ENCODE data around the gene HRAS. TPM values are rescaled to one million over a fixed set of nuclear protein-coding genes. Genes with fewer than 3 reads are reported as not detected.

The HRAS gene
- total RNA-seq, 1 experiment from 2014 or later = 128 TPM

DNA sequence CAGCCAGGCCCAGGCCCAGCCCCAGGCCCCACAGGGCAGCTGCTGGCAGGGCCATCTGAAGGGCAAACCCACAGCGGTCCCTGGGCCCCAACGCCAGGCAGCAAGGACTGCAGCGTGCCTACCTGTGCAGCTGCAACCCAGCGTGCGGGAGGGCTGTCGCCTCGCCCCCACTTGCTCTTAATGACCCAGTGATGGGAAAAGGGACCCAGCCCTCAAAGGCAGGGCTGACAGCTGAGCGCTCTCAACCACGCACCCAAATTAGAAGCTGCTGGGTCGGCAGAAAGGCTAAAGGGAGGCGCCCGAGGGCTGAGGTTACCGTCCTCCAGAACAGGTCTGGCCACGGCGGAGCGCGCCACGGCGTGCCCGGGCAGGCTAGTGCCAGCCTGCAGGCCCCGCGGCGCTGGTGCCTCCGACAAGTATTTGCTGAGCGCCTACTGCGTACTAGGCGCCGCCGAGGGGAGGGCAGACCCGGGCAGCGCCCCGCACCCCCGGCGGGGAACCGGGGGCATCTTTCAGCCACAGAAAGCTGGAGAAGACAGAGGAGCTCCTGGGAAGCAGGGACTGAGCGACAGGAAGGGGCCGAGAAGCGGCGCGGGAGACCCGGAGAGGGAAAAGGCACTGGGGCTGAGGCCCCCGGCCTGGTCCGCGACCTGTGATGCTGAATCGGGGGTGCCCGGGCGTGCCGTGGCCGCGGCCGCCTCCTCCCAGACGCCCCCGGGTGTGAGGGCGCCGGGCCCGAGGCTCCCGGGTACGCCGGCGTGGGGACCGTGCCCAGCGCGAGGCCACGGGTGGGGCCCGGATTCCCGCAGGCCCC lies 773 bp downstream of the HRAS start:
- peak overlapping the region; percentile 89 for H3K4me3 ChIP-seq (ENCODE audit: low read length)
- no peaks in the 10 kb centered on the region for H3K9me3 ChIP-seq (ENCODE audit: low read length)
- no TSS peak for BruUV-seq (replicated peaks)
- H3K9me2 ChIP-seq (replicated peaks; ENCODE audit: low read length) = no peaks in the 10 kb centered on the region
- TF ChIP-seq, protein P1, sequence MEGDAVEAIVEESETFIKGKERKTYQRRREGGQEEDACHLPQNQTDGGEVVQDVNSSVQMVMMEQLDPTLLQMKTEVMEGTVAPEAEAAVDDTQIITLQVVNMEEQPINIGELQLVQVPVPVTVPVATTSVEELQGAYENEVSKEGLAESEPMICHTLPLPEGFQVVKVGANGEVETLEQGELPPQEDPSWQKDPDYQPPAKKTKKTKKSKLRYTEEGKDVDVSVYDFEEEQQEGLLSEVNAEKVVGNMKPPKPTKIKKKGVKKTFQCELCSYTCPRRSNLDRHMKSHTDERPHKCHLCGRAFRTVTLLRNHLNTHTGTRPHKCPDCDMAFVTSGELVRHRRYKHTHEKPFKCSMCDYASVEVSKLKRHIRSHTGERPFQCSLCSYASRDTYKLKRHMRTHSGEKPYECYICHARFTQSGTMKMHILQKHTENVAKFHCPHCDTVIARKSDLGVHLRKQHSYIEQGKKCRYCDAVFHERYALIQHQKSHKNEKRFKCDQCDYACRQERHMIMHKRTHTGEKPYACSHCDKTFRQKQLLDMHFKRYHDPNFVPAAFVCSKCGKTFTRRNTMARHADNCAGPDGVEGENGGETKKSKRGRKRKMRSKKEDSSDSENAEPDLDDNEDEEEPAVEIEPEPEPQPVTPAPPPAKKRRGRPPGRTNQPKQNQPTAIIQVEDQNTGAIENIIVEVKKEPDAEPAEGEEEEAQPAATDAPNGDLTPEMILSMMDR (conservative IDR thresholded peaks at IDR 0.05; ENCODE audit: low read depth, low read length) = no peak
- TF ChIP-seq EZH2 (IDR thresholded peaks at IDR 0.05; ENCODE audit: low read length, unreplicated experiment) (no peak), EZH2phosphoT487 (IDR thresholded peaks at IDR 0.05; ENCODE audit: borderline replicate concordance, low read length) (no peak)
- no peaks in the 10 kb centered on the region for H3F3A ChIP-seq (ENCODE audit: low read length, unreplicated experiment)
- ATAC-seq (peak; percentile 8; the same call in 1 of the 2 replicates), DNase-seq (peak; percentile 42)
- no peaks in the 10 kb centered on the region for H3K27me3 ChIP-seq (ENCODE audit: low read length)
- peak overlapping the region; percentile 80 for H3K9ac ChIP-seq (ENCODE audit: low read length)
- ChIA-PET POLR2A (ENCODE audit: unreplicated experiment) (no interaction called here), CTCF (no interaction called here)
- H3K79me2 ChIP-seq (ENCODE audit: low read length) = peaks cover 16% of the 10 kb centered on the region
- peaks cover 4% of the 10 kb centered on the region; the same call in 1 of the 2 replicates for H4K20me1 ChIP-seq (ENCODE audit: low read length)
- peaks cover 17% of the 10 kb centered on the region for H3K4me1 ChIP-seq (ENCODE audit: insufficient read depth, low read length)
- H3K27ac ChIP-seq (ENCODE audit: low read length) = no peak overlapping the region
- peak overlapping the region; percentile 92 for H3K4me2 ChIP-seq (ENCODE audit: low read length)
- H2AFZ ChIP-seq (ENCODE audit: low read length) = peak overlapping the region; percentile 59
- intact Hi-C loops (cut with micrococcal nuclease) = no loop called here
- no peaks in the 10 kb centered on the region for H3K36me3 ChIP-seq (ENCODE audit: low read depth, low read length)

DNA sequence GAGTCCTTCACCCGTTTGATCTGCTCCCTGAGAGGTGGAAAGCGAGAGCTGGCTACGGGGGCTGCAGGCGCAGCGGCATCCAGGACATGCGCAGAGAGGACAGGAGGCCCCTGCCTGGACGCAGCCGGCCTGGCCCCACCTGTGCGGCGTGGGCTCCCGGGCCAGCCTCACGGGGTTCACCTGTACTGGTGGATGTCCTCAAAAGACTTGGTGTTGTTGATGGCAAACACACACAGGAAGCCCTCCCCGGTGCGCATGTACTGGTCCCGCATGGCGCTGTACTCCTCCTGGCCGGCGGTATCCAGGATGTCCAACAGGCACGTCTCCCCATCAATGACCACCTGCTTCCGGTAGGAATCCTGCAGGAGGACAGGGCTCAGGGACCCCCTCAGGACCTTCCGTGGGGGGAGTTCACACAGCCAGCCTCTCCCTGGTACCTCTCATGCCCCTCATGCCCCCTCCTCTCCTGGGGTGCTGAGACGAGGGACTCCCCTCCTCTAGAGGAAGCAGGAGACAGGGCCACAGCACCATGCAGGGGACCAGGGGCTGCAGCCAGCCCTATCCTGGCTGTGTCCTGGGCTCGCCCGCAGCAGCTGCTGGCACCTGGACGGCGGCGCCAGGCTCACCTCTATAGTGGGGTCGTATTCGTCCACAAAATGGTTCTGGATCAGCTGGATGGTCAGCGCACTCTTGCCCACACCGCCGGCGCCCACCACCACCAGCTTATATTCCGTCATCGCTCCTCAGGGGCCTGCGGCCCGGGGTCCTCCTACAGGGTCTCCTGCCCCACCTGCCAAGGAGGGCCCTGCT lies 1.6 kb downstream of the HRAS start:
- H3F3A ChIP-seq (ENCODE audit: low read length, unreplicated experiment) = no peaks in the 10 kb centered on the region
- H2AFZ ChIP-seq (ENCODE audit: low read length) = no peak overlapping the region
- intact Hi-C loops (cut with micrococcal nuclease) = no loop called here
- H3K4me3 ChIP-seq (ENCODE audit: low read length) = peak overlapping the region; percentile 89
- H3K27me3 ChIP-seq (ENCODE audit: low read length) = no peaks in the 10 kb centered on the region
- peaks cover 17% of the 10 kb centered on the region for H3K4me1 ChIP-seq (ENCODE audit: insufficient read depth, low read length)
- no peak overlapping the region for H3K27ac ChIP-seq (ENCODE audit: low read length)
- TF ChIP-seq EZH2phosphoT487 (IDR thresholded peaks at IDR 0.05; ENCODE audit: borderline replicate concordance, low read length) (no peak), EZH2 (IDR thresholded peaks at IDR 0.05; ENCODE audit: low read length, unreplicated experiment) (no peak)
- TF ChIP-seq, protein P1 (conservative IDR thresholded peaks at IDR 0.05; ENCODE audit: low read depth, low read length) = no peak
- ChIA-PET CTCF (no interaction called here), POLR2A (ENCODE audit: unreplicated experiment) (no interaction called here)
- no peak for DNase-seq
- H3K9me3 ChIP-seq (ENCODE audit: low read length) = no peaks in the 10 kb centered on the region
- TSS peak; percentile 63 for BruUV-seq (replicated peaks)
- H4K20me1 ChIP-seq (ENCODE audit: low read length) = peaks cover 4% of the 10 kb centered on the region; the same call in 1 of the 2 replicates
- 0 out of 2 replicates have a peak overlapping the region, but pooled peaks have one; percentile 80 for H3K9ac ChIP-seq (ENCODE audit: low read length)
- no peak for ATAC-seq
- no peaks in the 10 kb centered on the region for H3K9me2 ChIP-seq (replicated peaks; ENCODE audit: low read length)
- no peaks in the 10 kb centered on the region for H3K36me3 ChIP-seq (ENCODE audit: low read depth, low read length)
- peaks cover 16% of the 10 kb centered on the region for H3K79me2 ChIP-seq (ENCODE audit: low read length)
- peak overlapping the region; percentile 92 for H3K4me2 ChIP-seq (ENCODE audit: low read length)
